HG03135 (cell line): Measurements from ENCODE around the gene ATIC.

Source experiments
- ATAC-seq: cut with Tn5 transposase; IDR thresholded peaks from one replicate; pipeline ENCODE4 v1.9.1; 2021; ENCODE audit warnings: mild to moderate bottlenecking, moderate library complexity; ENCODE audit not compliant: unreplicated experiment

Gene ATIC

DNA sequence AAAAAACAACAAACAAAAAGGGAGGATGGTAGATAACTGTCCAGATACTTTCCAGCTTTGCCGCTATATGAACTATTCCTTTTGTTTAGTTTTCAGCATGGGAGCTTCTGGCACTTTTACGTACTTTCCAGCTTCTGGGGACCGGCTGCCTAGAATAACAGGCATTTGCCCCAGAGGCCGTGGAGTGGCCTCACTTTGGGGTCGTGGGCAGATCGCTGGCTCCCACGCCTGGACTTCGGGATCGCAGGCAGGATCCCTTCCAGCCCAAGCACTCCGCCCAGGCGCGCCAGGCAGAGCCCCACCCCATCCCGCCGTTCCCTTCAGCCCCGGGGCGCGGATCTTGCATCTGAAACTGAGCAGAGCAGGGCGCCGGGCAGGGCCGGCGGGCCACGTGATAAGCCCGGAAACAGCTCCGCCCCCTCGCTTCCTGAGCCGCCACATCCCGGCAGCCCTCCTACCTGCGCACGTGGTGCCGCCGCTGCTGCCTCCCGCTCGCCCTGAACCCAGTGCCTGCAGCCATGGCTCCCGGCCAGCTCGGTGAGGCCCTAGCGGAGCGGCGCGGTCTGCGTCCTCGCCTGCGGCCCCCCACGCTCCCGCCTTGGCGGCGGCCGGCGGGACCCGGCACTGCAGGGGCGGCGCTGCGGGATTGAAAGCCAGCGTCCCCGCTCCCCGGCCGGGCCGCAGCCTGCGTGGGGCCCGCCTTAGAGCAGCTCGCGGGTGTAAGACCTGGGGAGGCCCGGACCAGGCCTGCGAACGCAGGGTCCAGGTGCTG is at the start of gene ATIC:
TSS of gene ATIC (plus strand) at position 435 of the 772 bp plus-strand sequence. CDS start at position 519, 84 bp downstream.
- peak; percentile 99 for ATAC-seq

DNA sequence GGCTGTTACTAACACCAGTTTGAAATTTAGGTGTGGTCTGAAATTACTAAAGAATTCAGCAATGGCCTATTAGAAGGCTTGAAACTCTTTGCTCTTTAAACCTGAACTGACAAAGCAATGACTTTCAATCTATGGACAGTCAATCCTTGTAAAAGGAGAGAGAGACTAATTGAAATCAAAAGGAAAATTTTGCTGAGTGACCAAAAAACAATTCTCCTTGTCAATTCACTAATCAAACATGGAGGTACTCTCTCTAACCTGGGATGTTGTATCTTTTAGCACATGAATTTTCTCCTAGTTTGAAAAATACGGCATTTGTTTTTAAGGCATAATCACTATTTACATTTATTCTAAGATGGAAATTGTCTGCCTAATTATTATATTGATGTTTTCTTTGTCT is 49.6 kb upstream of the ATIC start:
- no peak for ATAC-seq

DNA sequence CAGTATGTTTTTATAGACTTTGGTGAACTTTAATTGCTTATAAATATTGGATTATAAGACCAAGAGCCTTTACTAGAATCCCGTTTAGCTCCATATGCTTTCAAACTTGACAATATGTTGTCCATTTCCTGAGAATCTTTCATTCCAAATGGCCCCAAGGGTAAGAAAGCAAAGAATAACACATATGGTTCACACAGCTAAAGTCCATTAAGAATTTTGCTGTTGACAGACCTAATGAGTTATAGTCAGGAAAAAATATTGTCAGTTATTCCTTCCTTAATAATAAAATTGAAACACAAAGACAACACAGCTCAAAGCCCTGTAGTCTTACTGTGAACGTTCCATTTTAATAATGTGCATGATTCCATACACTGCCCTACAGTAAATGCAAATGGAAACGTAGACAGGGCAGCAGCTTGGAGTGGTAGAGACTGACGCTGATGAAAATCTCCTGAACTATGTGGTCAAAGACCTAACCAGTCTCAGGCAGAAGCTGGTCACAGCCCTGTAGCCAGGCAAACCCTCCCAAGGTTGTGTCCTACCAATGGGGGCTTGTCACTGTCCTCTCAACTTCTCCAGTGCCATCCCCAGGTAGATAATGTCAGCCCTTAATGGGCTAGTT is 49.0 kb upstream of the ATIC start:
- no peak for ATAC-seq

DNA sequence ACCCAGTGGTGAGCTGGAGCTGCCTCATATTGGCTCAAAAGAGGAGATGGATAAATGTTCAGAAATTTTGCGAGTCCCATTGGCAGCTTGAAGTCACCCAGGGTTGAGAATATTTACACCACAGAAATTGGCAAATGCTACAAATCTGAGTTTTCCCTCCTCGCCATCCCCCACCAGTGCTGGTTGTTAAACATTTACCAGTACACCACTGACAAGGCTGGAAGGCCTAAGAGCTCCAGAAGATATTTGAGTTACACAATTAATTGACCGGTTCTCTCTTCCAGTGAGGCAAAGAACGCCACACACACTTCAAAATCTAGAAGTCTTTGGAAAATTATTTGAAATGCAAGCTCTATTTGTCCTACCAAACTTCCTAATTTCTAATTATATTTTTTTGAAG is 47.5 kb upstream of the ATIC start:
- ATAC-seq, result no peak

DNA sequence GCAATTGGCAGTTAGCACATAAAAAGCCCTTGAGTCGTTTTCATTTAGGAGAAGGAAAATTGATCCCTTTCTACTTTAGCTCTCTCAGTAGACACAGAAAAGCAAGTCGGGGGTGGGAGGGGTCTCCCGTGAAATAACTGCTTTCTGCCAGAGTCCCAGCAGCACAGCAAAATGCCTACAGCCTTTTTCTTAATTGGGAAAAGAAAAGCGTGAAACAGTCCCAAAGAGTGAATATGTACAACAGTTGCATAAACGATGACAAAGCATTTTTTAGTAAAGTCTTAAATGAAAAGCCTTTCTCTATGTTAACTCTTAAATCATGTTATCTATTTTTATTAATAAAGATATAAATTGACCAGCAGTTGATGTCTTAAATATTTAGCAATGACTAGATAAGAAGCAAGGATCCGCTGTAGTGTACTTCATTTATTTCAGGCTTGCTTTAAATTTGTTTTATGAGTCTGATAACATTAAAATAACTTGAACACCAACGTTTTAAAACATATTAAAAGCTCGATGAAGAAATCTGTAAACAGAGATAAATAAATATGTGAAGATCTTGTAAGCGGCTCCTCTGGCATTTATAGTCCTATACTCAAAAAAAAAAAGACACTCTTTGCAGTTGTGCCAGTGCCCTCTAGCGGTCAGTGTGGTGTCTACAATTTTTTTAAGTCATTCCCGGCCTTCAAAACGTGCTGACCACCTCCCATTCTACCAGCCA is 42.3 kb upstream of the ATIC start:
- ATAC-seq, result peak; percentile 66

DNA sequence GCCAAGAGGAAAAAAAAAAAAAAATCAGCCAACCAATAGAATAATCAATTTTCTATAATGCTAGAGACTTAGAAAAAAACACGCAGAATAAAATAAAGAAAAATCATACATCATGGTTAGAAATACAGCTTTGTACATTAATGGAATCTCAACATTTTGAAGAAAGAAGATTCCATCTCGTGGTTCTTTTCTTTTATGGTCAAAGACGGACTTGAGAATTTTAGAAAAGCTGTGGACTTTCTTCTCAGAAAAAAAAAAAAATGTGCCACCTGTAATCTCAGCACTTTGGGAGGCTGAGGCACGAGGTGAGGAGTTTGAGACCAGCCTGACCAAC is 41.8 kb upstream of the ATIC start:
- ATAC-seq, result no peak

DNA sequence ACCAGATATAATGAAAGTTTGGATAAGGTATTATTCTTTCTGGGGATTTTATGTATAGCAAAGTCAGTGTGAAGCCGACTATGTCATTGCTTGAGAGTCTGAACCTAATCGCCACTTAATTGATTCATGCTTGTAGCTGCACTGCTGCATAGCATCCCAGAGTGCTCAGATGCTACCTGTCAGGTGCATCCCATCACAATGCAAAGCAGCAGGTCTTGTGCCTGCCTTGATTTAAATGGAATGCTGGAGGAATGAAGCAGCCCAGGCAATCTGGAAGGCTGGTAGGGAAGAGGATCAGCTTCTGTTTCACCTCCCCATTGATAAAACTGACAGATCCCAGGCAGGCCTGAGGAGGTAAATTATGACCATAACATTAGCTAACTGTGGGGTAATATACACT is 40.4 kb upstream of the ATIC start:
- ATAC-seq, result no peak

DNA sequence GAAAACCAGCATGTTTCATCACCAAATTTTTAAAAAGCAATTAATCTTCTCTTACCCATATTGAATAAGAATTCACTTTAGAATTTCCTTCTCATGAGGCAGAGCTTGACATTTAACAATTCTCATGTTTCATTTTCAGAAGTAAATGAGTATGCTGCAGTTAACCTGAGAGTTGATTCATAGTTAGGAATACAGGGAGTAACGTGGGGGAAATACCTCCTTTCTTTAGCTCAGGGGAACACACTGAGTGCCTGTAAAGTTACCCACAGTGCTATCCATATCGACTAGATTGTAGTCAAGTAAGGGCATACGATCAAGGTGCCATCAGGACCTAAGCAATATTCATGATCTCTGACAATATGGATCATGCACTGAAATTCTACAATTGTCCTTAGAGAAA is 38.9 kb upstream of the ATIC start:
- ATAC-seq, result no peak

DNA sequence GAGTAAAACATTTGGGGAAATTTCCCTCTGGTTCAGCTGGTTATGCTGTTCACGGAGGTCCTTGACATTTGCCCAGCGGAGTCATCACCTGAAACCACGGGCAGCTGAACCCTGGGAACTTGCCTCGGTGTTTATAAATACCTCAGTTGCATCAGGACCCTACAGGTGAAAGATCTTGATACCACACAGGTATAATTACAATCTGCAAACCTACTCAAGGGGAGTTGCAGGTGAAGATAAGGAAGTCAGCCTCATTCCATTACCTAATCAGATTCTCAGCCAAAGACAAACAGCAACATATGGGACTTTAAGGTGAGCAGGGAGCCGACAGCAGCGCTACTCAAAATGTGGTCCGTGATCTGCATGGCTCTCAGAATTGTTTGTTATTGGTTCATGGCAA is 37.0 kb upstream of the ATIC start:
- no peak for ATAC-seq

DNA sequence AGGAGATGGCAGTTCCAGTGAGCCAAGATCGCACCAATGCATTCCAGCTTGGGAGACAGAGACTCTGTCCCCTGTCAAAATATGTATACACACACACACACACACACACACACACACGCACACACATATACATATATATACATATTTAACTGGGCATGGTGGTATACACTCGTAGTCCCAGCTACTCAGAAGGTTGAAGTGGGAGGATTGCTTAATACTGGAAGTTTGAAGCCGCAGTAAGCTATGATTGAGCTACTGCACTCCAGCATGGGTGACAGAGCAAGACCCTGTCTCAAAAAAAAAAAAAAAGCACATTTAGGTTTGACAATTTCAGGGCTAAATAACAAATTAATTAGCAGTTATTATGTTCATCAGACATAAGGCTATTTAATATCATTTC is 36.0 kb upstream of the ATIC start:
- no peak for ATAC-seq

DNA sequence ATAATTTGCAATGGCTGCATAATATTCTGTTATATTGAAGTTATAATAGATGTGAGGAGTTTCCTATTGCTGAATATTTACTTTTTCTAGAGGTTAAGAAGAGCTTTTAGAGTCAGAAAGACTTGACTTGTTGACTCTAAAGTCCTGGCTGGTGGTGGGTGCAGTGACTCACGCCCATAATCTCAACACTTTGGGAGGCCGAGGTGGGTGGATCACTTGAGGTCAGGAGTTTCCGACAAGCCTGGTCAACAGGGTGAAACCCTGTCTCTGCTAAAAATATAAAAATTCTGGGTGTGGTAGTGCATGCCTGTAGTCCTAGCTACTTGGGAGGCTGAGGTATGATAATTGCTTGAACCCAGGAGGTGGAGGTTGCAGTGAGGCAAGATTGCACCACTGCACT is 33.9 kb upstream of the ATIC start:
- ATAC-seq, result no peak

DNA sequence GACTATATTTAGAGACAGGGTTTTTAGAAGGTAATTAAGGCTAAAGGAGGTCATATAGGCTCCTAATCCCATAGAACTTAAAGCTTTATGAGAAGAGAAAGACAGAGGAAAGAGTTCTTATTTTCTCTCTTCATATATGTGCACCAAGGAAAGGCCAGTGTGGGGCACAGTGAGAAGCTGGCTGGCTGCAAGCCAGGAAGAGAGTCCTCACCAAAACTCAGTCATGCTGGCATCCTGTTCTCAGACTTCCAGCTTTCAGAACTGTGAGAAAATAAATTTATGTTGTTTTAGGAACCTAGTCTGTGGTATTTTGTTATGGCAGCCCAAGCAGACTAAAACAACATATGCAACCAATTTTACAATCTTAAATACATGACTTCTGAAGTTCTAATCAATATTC is 31.5 kb upstream of the ATIC start:
- no peak for ATAC-seq

DNA sequence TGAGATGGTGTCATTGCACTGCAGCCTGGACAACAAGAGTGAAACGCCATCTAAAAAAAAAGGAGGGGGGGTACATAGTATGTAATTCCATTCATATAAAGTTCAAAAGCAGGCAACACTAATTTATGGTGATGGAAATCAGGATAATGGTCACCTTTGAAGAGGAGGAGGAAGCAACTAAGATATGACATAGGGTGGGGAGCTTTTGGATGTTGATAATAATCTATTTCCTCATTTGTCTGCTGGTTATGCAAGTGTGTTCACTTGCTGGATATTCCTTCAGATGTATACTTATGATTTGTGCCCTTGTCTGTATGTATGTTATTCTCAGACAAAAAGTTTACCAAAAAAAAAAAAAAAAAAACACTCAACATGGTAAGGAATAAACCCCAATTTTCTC is 28.6 kb upstream of the ATIC start:
- no peak for ATAC-seq

DNA sequence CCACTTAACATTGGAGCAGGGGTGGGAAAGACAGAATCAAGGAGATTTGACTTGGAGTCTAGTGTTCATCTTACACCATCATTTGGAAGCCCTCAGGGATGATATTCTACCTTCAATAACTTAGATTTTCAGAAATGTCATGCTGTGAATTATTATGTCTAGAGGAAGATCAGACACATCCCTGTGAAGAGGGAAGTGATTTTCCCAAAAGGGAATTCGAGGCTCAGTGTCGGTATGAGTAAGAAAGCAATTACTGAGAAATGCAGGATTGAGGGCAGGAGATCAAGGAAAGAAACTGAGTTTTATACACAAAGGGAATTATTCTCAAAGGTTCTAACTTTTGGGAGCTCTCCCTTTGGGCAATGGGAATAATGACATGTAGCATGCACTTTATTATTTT is 25.6 kb upstream of the ATIC start:
- ATAC-seq, result no peak

DNA sequence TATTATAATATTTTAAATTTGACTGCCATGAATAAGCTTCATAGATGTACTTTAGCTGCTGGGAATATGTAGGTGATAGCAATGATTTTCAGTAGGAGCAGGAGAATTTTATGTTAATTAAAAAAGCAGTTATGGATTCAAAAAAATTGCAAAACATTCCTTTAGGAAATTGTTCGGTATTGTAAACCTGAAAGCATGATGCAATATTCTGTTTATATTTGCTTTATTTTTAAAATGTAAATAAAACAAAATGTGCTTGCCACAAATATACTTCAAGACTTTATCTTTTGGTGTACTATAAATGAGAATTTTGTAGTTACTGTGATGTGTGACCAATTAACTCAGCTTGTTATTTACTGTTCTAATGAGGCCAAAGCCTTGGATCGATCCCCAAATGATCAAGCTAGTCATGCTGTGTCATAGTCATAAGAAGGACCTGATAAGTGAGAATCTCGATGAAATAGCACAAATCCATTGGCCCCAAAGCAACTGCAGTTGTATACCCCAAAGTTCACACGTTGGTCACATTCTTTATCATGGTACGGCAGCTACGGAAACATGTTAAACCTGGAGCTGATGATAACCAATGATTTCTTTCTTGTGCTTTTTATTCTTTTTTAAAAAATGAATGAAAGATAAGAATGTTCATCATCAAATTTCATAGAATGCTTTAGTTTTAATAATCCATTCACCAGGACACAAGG is 23.6 kb upstream of the ATIC start:
- ATAC-seq, result no peak

DNA sequence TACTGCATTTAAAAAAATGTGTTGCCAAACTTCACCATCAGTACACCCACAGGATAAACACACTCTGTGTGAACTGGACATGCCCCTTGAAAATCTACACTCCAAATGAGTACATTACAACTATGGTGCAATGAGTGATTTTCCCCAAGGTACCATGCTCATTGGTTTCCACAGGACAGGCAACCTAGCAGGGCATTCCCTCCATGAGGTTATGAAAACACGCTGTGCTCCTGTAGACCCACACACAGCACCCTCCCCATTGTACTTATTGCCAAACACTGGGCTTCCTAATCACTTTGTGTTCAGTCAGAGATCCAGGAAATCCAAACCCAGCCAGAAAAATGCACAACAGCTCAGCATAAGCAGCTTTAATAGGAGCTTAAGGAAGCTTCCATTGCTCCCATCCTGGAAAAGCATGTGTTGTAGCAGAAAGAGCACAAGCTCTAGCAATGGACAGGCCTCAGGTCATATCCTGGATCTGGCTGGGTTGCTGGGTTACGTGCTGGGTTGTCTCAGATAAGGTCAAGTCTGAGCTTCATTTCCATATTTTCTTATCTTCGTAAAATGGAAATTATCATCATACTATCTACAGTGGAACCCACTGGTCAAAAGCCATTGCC is 20.8 kb upstream of the ATIC start:
- ATAC-seq, result no peak

DNA sequence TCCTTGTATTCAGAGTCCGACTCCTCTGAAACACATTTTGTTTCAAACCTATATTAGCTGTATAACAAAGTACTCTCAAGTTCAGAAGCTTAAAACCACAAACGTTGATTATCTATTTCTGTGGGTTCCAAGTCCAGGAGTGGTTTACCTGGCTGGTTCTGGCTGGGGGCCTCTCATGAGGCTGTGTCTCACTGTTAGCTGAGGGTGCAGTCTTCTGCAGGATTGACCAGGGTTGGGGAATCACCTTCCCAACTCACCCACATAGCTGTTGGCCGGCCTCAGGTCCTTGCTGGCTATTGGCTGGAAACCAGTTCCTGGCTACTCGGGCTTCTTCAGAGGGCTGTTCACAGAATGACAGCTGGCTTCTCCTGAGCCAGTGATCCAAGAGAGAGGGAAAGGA is 18.0 kb upstream of the ATIC start:
- no peak for ATAC-seq

DNA sequence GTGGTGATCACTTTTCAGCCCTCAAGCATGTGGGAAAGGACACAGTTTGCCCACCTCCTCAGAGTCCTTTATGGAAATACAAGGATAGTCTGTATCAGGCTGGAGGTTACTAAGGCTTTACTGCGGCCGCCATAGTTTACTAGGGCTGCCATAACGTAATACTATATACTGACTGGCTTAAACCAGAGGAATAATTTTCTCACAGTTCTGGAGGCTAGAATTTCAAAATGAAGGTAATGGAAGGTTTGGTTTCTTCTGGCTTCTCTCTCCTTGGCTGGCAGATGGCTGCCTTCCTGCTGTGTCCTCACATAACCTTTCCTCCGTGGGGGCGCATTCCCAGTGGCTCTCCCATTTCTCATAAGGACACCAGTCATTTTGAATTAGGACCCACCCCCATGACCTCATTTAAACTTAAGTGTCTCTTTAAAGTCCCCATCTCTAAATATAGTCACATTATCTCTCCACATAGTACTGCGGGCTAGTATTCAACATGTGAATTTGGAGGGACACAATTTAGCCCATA is 12.5 kb upstream of the ATIC start:
- ATAC-seq, result no peak

DNA sequence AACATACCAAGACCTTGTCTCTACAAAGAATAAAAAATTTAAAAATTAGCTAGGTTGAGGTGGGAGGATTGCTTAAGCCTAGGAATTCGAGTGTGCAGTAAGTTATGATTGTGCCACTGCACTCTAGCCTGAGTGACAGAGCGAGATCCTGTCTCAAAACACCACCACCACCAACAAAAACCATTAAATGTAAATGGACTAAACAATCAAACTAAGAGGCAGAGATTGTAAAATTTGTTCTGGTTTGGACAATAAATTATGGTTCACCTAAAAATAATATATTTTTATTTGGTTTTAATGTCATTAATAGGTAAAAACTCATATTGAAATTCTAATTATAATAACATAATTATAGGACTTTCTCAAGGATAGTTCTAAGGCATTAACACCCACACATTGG is 9.9 kb upstream of the ATIC start:
- ATAC-seq, result no peak

DNA sequence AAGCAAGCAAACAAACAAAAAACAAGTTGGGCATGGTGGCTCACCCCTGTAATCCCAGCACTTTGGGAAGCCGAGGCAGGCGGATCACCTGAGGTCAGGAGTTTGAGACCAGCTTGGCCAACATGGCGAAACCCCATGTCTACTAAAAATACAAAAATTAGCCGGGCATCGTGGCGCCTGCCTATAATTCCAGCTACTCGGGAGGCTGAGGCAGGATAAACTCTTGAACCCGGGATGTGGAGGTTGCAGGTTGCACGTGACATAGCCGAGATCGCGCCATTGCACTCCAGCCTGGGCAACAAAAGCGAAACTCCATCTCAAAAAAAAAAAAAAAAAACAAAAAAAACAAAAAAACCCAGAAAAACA is 617 bp upstream of the ATIC start:
- ATAC-seq, result peak; percentile 21

DNA sequence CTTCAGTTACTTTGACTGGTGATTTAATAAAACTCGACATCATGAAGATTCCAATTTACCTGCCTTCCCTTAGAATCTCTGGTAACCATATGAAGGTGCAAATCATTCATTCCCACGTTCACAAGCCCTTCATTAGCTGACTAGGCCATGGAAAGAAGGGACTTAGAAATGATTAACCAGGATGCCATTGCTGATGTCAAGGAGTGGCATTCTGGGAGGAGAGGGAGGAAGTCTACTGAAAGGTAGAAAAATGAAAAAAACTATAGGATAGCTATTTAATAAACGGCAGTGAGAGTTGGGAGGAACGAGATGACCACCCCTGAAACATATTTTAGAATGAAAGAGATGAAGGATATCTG is 1.4 kb downstream of the ATIC start:
- ATAC-seq, result no peak
